Measurements from ENCODE around the gene ALDH1A3. TPM values are rescaled to one million over a fixed set of nuclear protein-coding genes. Genes with fewer than 3 reads are reported as not detected.

Gene ALDH1A3
- not detected for total RNA-seq

- CTCF ChIA-PET, result interaction anchor here (0.6 kb wide), 1 partner anchor 960 kb away, joined by 3 read pairs; no protein-coding TSS in a partner anchor
- Mint-ChIP-seq H3K36me3 (ENCODE audit: low read depth) (no peaks in the 10 kb centered on the region), H3K4me3 (peak within 1 kb of the TSS; percentile 46), H3K9me3 (no peaks in the 10 kb centered on the region), H3K4me1 (peaks cover 9% of the 10 kb centered on the region), H3K27ac (no peak within 1 kb of the TSS), H3K27me3 (peaks cover 80% of the 10 kb centered on the region)
- POLR2A ChIA-PET, result no interaction called here
- DNase-seq, result no peak
These were observed at the start of gene ALDH1A3 for GRCh38 chr15:100879464-100880138. ALDH1A3 (plus strand) TSS chr15:100879831; CDS start chr15:100879908, 77 bp downstream.

GRCh38 chr15:100831467-100831866 is 48.2 kb upstream of the ALDH1A3 start:
- H3K36me3 Mint-ChIP-seq (ENCODE audit: low read depth), result no peaks in the 10 kb centered on the region
- no peak overlapping the region for H3K27ac Mint-ChIP-seq
- POLR2A ChIA-PET, result no interaction called here
- H3K27me3 Mint-ChIP-seq, result peaks cover 12% of the 10 kb centered on the region
- no peaks in the 10 kb centered on the region for H3K9me3 Mint-ChIP-seq
- CTCF ChIA-PET, result no interaction called here
- no peaks in the 10 kb centered on the region for H3K4me1 Mint-ChIP-seq
- H3K4me3 Mint-ChIP-seq, result no peak overlapping the region
- DNase-seq, result no peak

GRCh38 chr15:100832149-100832942 is 47.3 kb upstream of the ALDH1A3 start:
- Mint-ChIP-seq H3K27me3 (peaks cover 14% of the 10 kb centered on the region), H3K4me3 (no peak overlapping the region), H3K9me3 (no peaks in the 10 kb centered on the region), H3K4me1 (no peaks in the 10 kb centered on the region), H3K36me3 (ENCODE audit: low read depth) (no peaks in the 10 kb centered on the region), H3K27ac (no peak overlapping the region)
- no peak for DNase-seq
- ChIA-PET POLR2A (no interaction called here), CTCF (no interaction called here)

- peaks cover 12% of the 10 kb centered on the region for H3K27me3 Mint-ChIP-seq
- H3K27ac Mint-ChIP-seq, result no peak overlapping the region
- H3K4me3 Mint-ChIP-seq, result no peak overlapping the region
- ChIA-PET POLR2A (no interaction called here), CTCF (no interaction called here)
- no peaks in the 10 kb centered on the region for H3K9me3 Mint-ChIP-seq
- H3K36me3 Mint-ChIP-seq (ENCODE audit: low read depth), result no peaks in the 10 kb centered on the region
- no peaks in the 10 kb centered on the region for H3K4me1 Mint-ChIP-seq
- DNase-seq, result no peak
These were observed 45.9 kb upstream of the ALDH1A3 start for GRCh38 chr15:100833417-100834389.

GRCh38 chr15:100834731-100835130 is 44.9 kb upstream of the ALDH1A3 start:
- ChIA-PET CTCF (interaction anchor here (0.6 kb wide), 1 partner anchor 424 kb away, joined by 3 read pairs; no protein-coding TSS in a partner anchor), POLR2A (no interaction called here)
- Mint-ChIP-seq H3K4me1 (no peaks in the 10 kb centered on the region), H3K4me3 (no peak overlapping the region), H3K9me3 (no peaks in the 10 kb centered on the region), H3K36me3 (ENCODE audit: low read depth) (no peaks in the 10 kb centered on the region), H3K27ac (no peak overlapping the region), H3K27me3 (peaks cover 12% of the 10 kb centered on the region)
- no peak for DNase-seq

GRCh38 chr15:100835636-100836035 is 44.0 kb upstream of the ALDH1A3 start:
- DNase-seq, result no peak
- peaks cover 14% of the 10 kb centered on the region for H3K27me3 Mint-ChIP-seq
- ChIA-PET CTCF (no interaction called here), POLR2A (no interaction called here)
- H3K36me3 Mint-ChIP-seq (ENCODE audit: low read depth), result no peaks in the 10 kb centered on the region
- no peak overlapping the region for H3K27ac Mint-ChIP-seq
- no peaks in the 10 kb centered on the region for H3K9me3 Mint-ChIP-seq
- H3K4me3 Mint-ChIP-seq, result no peak overlapping the region
- H3K4me1 Mint-ChIP-seq, result no peaks in the 10 kb centered on the region

- peaks cover 14% of the 10 kb centered on the region for H3K27me3 Mint-ChIP-seq
- H3K9me3 Mint-ChIP-seq, result no peaks in the 10 kb centered on the region
- CTCF ChIA-PET, result no interaction called here
These were observed 43.1 kb upstream of the ALDH1A3 start for GRCh38 chr15:100836501-100836900.

GRCh38 chr15:100841426-100841825 is 38.2 kb upstream of the ALDH1A3 start:
- DNase-seq, result no peak
- Mint-ChIP-seq H3K4me3 (no peak overlapping the region), H3K4me1 (no peaks in the 10 kb centered on the region), H3K9me3 (no peaks in the 10 kb centered on the region), H3K36me3 (ENCODE audit: low read depth) (no peaks in the 10 kb centered on the region), H3K27me3 (peaks cover 7% of the 10 kb centered on the region), H3K27ac (no peak overlapping the region)
- CTCF ChIA-PET, result interaction anchor here (0.6 kb wide), 1 partner anchor 23 kb away, joined by 3 read pairs; no protein-coding TSS in a partner anchor
- POLR2A ChIA-PET, result no interaction called here

More at GRCh38 chr15:100836501-100836900, 43.1 kb upstream of the ALDH1A3 start:
- no peak overlapping the region for H3K27ac Mint-ChIP-seq
- POLR2A ChIA-PET, result no interaction called here
- no peak overlapping the region for H3K4me3 Mint-ChIP-seq
- no peaks in the 10 kb centered on the region for H3K4me1 Mint-ChIP-seq
- no peak for DNase-seq
- no peaks in the 10 kb centered on the region for H3K36me3 Mint-ChIP-seq (ENCODE audit: low read depth)

GRCh38 chr15:100842756-100843730 is 36.6 kb upstream of the ALDH1A3 start:
- no peak for DNase-seq
- no peaks in the 10 kb centered on the region for H3K9me3 Mint-ChIP-seq
- no peak overlapping the region for H3K27ac Mint-ChIP-seq
- no peak overlapping the region for H3K4me3 Mint-ChIP-seq
- H3K4me1 Mint-ChIP-seq, result no peaks in the 10 kb centered on the region
- H3K36me3 Mint-ChIP-seq (ENCODE audit: low read depth), result no peaks in the 10 kb centered on the region
- CTCF ChIA-PET, result interaction anchor here (1.3 to 1.5 kb wide), 2 partner anchors 28 to 493 kb away, joined by 3 read pairs; no protein-coding TSS in a partner anchor
- peaks cover 5% of the 10 kb centered on the region for H3K27me3 Mint-ChIP-seq
- POLR2A ChIA-PET, result no interaction called here

GRCh38 chr15:100844167-100844566 is 35.5 kb upstream of the ALDH1A3 start:
- DNase-seq, result no peak
- CTCF ChIA-PET, result no interaction called here
- no peaks in the 10 kb centered on the region for H3K36me3 Mint-ChIP-seq (ENCODE audit: low read depth)
- peaks cover 1% of the 10 kb centered on the region for H3K4me1 Mint-ChIP-seq
- peaks cover 6% of the 10 kb centered on the region for H3K27me3 Mint-ChIP-seq
- H3K4me3 Mint-ChIP-seq, result no peak overlapping the region
- H3K27ac Mint-ChIP-seq, result no peak overlapping the region
- H3K9me3 Mint-ChIP-seq, result no peaks in the 10 kb centered on the region
- POLR2A ChIA-PET, result no interaction called here

- Mint-ChIP-seq H3K9me3 (no peaks in the 10 kb centered on the region), H3K27me3 (peaks cover 10% of the 10 kb centered on the region), H3K36me3 (ENCODE audit: low read depth) (no peaks in the 10 kb centered on the region), H3K27ac (no peak overlapping the region), H3K4me3 (no peak overlapping the region), H3K4me1 (peaks cover 4% of the 10 kb centered on the region)
- CTCF ChIA-PET, result no interaction called here
- no peak for DNase-seq
- POLR2A ChIA-PET, result no interaction called here
These were observed 34.9 kb upstream of the ALDH1A3 start for GRCh38 chr15:100844778-100845177.

GRCh38 chr15:100847194-100847593 is 32.4 kb upstream of the ALDH1A3 start:
- no peak overlapping the region for H3K4me3 Mint-ChIP-seq
- H3K36me3 Mint-ChIP-seq (ENCODE audit: low read depth), result no peaks in the 10 kb centered on the region
- CTCF ChIA-PET, result interaction anchor here (1.7 kb wide), 1 partner anchor 159 kb away, joined by 5 read pairs; no protein-coding TSS in a partner anchor
- peaks cover 5% of the 10 kb centered on the region for H3K4me1 Mint-ChIP-seq
- no peaks in the 10 kb centered on the region for H3K9me3 Mint-ChIP-seq
- peaks cover 13% of the 10 kb centered on the region for H3K27me3 Mint-ChIP-seq
- DNase-seq, result no peak
- POLR2A ChIA-PET, result no interaction called here
- no peak overlapping the region for H3K27ac Mint-ChIP-seq
